ENCODE results near the gene NEDD8.

DNA sequence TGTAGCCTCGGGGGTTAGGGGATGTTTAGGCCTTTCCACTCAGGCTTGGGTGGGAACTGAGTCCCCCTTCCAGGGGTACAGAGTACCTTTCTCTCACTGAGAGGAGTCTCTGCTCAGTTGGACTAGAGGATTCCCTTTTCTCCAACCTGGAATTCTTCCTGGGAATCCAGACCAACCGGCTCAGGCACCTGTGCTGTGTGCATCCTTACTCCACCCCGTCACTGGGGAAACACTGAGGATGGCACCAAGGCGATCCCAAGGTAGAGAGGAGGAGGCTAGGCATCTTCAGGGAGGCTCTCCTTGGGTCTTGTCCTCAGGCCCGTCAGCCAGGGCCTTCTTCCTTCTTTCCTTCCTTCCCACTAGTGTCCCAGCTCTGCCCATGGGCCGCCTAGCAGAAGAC lies 31.7 kb upstream of the NEDD8 start:
- TF ChIP-seq, protein P1, sequence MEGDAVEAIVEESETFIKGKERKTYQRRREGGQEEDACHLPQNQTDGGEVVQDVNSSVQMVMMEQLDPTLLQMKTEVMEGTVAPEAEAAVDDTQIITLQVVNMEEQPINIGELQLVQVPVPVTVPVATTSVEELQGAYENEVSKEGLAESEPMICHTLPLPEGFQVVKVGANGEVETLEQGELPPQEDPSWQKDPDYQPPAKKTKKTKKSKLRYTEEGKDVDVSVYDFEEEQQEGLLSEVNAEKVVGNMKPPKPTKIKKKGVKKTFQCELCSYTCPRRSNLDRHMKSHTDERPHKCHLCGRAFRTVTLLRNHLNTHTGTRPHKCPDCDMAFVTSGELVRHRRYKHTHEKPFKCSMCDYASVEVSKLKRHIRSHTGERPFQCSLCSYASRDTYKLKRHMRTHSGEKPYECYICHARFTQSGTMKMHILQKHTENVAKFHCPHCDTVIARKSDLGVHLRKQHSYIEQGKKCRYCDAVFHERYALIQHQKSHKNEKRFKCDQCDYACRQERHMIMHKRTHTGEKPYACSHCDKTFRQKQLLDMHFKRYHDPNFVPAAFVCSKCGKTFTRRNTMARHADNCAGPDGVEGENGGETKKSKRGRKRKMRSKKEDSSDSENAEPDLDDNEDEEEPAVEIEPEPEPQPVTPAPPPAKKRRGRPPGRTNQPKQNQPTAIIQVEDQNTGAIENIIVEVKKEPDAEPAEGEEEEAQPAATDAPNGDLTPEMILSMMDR (IDR thresholded peaks at IDR 0.05; ENCODE audit: low read depth, low read length, missing input control), result no peak
- TF ChIP-seq, protein P2, sequence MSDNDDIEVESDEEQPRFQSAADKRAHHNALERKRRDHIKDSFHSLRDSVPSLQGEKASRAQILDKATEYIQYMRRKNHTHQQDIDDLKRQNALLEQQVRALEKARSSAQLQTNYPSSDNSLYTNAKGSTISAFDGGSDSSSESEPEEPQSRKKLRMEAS (IDR thresholded peaks at IDR 0.05), result no peak
- TF ChIP-seq JUND (IDR thresholded peaks at IDR 0.05) (no peak), YY1 (IDR thresholded peaks at IDR 0.05) (no peak), TAF1 (conservative IDR thresholded peaks at IDR 0.05) (no peak), RAD21 (IDR thresholded peaks at IDR 0.05) (no peak), FOXA1 (IDR thresholded peaks at IDR 0.05) (no peak), GABPA (IDR thresholded peaks at IDR 0.05 in 1 of 2, conservative IDR thresholded peaks at IDR 0.05 in 1 of 2) (no peak), FOXA2 (IDR thresholded peaks at IDR 0.05) (no peak), SP1 (IDR thresholded peaks at IDR 0.05) (no peak), RXRA (IDR thresholded peaks at IDR 0.05) (no peak)
- TF ChIP-seq, protein P3, sequence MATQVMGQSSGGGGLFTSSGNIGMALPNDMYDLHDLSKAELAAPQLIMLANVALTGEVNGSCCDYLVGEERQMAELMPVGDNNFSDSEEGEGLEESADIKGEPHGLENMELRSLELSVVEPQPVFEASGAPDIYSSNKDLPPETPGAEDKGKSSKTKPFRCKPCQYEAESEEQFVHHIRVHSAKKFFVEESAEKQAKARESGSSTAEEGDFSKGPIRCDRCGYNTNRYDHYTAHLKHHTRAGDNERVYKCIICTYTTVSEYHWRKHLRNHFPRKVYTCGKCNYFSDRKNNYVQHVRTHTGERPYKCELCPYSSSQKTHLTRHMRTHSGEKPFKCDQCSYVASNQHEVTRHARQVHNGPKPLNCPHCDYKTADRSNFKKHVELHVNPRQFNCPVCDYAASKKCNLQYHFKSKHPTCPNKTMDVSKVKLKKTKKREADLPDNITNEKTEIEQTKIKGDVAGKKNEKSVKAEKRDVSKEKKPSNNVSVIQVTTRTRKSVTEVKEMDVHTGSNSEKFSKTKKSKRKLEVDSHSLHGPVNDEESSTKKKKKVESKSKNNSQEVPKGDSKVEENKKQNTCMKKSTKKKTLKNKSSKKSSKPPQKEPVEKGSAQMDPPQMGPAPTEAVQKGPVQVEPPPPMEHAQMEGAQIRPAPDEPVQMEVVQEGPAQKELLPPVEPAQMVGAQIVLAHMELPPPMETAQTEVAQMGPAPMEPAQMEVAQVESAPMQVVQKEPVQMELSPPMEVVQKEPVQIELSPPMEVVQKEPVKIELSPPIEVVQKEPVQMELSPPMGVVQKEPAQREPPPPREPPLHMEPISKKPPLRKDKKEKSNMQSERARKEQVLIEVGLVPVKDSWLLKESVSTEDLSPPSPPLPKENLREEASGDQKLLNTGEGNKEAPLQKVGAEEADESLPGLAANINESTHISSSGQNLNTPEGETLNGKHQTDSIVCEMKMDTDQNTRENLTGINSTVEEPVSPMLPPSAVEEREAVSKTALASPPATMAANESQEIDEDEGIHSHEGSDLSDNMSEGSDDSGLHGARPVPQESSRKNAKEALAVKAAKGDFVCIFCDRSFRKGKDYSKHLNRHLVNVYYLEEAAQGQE (IDR thresholded peaks at IDR 0.05), result no peak
- TF ChIP-seq, protein P4, sequence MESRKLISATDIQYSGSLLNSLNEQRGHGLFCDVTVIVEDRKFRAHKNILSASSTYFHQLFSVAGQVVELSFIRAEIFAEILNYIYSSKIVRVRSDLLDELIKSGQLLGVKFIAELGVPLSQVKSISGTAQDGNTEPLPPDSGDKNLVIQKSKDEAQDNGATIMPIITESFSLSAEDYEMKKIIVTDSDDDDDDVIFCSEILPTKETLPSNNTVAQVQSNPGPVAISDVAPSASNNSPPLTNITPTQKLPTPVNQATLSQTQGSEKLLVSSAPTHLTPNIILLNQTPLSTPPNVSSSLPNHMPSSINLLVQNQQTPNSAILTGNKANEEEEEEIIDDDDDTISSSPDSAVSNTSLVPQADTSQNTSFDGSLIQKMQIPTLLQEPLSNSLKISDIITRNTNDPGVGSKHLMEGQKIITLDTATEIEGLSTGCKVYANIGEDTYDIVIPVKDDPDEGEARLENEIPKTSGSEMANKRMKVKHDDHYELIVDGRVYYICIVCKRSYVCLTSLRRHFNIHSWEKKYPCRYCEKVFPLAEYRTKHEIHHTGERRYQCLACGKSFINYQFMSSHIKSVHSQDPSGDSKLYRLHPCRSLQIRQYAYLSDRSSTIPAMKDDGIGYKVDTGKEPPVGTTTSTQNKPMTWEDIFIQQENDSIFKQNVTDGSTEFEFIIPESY (IDR thresholded peaks at IDR 0.05), result no peak
- TF ChIP-seq, protein P5, sequence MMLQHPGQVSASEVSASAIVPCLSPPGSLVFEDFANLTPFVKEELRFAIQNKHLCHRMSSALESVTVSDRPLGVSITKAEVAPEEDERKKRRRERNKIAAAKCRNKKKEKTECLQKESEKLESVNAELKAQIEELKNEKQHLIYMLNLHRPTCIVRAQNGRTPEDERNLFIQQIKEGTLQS (IDR thresholded peaks at IDR 0.05), result no peak
